GM12874 (cell line): ENCODE results near the gene HAO1.

Source experiments
- CTCF ChIP-seq: IDR thresholded peaks from 2 replicates; pipeline ENCODE4 v1.5.1; 2011; ENCODE audit warnings: low read depth, mild to moderate bottlenecking, control low read depth, low read length, moderate library complexity; ENCODE audit not compliant: insufficient read depth

HAO1 gene

GRCh38 chr20:7926767-7927166 is 13.5 kb downstream of the HAO1 start:
- no peak for TF ChIP-seq CTCF

- no peak for TF ChIP-seq CTCF
Observed at GRCh38 chr20:7926323-7926722, 13.9 kb downstream of the HAO1 start.

- TF ChIP-seq CTCF, result no peak
Observed at GRCh38 chr20:7924692-7925091, 15.6 kb downstream of the HAO1 start.

GRCh38 chr20:7916648-7917047 is 23.6 kb downstream of the HAO1 start:
- TF ChIP-seq CTCF, result no peak

GRCh38 chr20:7912551-7912950 is 27.7 kb downstream of the HAO1 start:
- no peak for TF ChIP-seq CTCF

GRCh38 chr20:7911586-7912330 is 28.5 kb downstream of the HAO1 start:
- TF ChIP-seq CTCF, result no peak

- no peak for TF ChIP-seq CTCF
Observed at GRCh38 chr20:7908905-7909304, 31.4 kb downstream of the HAO1 start.
